GM18867 (cell line): ENCODE data around the gene WTAP.

ENCODE experiments used
- ATAC-seq: cut with Tn5 transposase; IDR thresholded peaks from one replicate; pipeline ENCODE4 v1.9.1; 2021; ENCODE audit warnings: mild to moderate bottlenecking, moderate library complexity; ENCODE audit not compliant: unreplicated experiment

Gene WTAP

GRCh38 chr6:159801935-159802334, 74.6 kb downstream of the WTAP start:
- ATAC-seq: no peak

DNA sequence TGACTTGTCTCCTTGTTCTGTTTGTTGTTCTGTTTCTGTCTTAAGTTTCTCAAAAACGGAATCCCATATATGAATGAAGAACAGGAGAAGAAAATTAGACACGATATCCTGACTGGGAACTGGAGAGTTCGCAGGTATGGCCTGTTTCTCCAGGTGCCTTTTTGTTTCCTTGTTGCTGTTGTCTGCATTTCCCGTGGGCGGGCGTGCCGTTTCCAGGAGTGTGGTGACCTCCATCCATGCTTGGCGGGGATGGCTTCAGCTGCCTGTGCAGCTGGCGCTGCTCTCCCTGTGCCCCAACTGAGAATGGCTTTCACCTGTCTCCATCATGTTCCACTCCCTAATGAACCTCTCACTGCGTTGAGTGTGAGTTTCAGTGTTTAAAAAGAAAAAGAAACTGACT, 77.2 kb downstream of the WTAP start:
- no peak for ATAC-seq

DNA sequence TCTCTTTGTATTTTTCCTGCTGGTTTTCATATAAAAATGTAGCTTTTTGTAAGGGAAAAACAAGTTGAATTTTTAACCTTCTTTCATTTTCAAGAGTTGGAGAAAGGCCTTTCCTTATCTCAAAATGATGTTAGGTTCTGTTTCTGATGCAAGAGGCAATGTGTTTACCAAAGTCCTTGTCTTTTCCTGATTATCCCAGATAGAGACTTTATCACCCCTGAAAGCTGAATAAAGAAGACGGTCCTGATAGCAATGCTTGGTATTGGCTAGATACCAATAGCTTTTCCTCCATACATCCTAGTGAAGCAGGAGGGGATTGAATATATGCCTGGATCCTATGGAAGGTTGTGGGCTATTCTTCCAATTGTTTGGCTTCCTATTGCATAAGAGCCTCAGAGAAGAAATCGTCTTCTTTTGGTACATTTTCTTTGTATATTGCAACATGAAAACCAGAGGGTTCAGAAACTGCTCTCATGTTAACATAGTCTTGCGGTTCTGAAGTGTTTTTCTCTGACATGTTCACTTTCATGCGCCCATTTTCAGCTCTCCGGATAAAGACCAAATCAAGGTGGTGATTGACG, 78.2 kb downstream of the WTAP start:
- ATAC-seq: no peak
